WTC11 (cell line): Measurements from ENCODE around the gene TCF7L2. TPM values are rescaled to one million over a fixed set of nuclear protein-coding genes. Genes with fewer than 3 reads are reported as not detected.

Source experiments
- ATAC-seq: fragments of 200-7000 bp; cut with Tn5 transposase; 2 replicates; pipeline ENCODE4 v1.10.0; 2021; ENCODE audit warnings: mild to moderate bottlenecking, moderate library complexity
- CTCF ChIA-PET: fragments of 300-600 bp; sonication (Branson Sonifier 250); formaldehyde crosslinking; loops from one replicate; lab custom pipeline; 2021; ENCODE audit warnings: antibody characterized with exemption; lab: Charles Lee
- POLR2A ChIA-PET: fragments of 350-600 bp; sonication (Branson Sonifier 250); formaldehyde crosslinking; loops from one replicate; lab custom pipeline; 2021; ENCODE audit warnings: antibody characterized with exemption; lab: Charles Lee
- DNase-seq: peaks from one replicate; pipeline ENCODE4 v3.0.0; 2021; ENCODE audit warnings: low spot score
- H3K27ac Mint-ChIP-seq: 2 replicates; pipeline ENCODE4 v1.8.0; 2021; ENCODE audit warnings: mixed read lengths
- H3K27me3 Mint-ChIP-seq: 2 replicates; pipeline ENCODE4 v1.8.0; 2021; ENCODE audit warnings: low read depth, mild to moderate bottlenecking, moderate library complexity, mixed read lengths
- H3K36me3 Mint-ChIP-seq: 2 replicates; pipeline ENCODE4 v1.8.0; 2021; ENCODE audit warnings: mixed read lengths
- H3K4me1 Mint-ChIP-seq: 2 replicates; pipeline ENCODE4 v1.8.0; 2022; ENCODE audit warnings: mixed read lengths
- H3K4me3 Mint-ChIP-seq: 2 replicates; pipeline ENCODE4 v1.8.0; 2021; ENCODE audit warnings: mild to moderate bottlenecking, moderate library complexity, mixed read lengths
- H3K9me3 Mint-ChIP-seq: 2 replicates; pipeline ENCODE4 v1.8.0; 2021; ENCODE audit warnings: mixed read lengths
- ARID4B ChIP-seq: sonication (generic); formaldehyde crosslinking; IDR thresholded peaks from 2 replicates; pipeline ENCODE4 v1.8.0; 2023; ENCODE audit warnings: missing genetic modification reagents, mild to moderate bottlenecking, borderline replicate concordance
- CREB1 ChIP-seq: sonication (generic); formaldehyde crosslinking; IDR thresholded peaks from 2 replicates; pipeline ENCODE4 v1.8.0; 2023; ENCODE audit warnings: mild to moderate bottlenecking, missing genetic modification reagents
- EMX1 ChIP-seq: fragments of 250-450 bp; sonication (Bioruptor Pico); IDR thresholded peaks from 2 replicates; pipeline ENCODE4 v1.8.0; 2021; ENCODE audit warnings: mild to moderate bottlenecking
- FOXP1 ChIP-seq: sonication (generic); formaldehyde crosslinking; IDR thresholded peaks from 2 replicates; pipeline ENCODE4 v1.8.0; 2022; ENCODE audit warnings: missing genetic modification reagents, mild to moderate bottlenecking, moderate library complexity, borderline replicate concordance
- HMGXB4 ChIP-seq: sonication (generic); formaldehyde crosslinking; IDR thresholded peaks from 2 replicates; pipeline ENCODE4 v1.8.1; 2023; ENCODE audit warnings: mild to moderate bottlenecking, moderate library complexity, missing genetic modification reagents
- MLX ChIP-seq: sonication (generic); formaldehyde crosslinking; IDR thresholded peaks from 2 replicates; pipeline ENCODE4 v1.8.1; 2023; ENCODE audit warnings: mild to moderate bottlenecking, missing genetic modification reagents, moderate library complexity
- MXD4 ChIP-seq: fragments of 250-450 bp; sonication (Bioruptor Pico); IDR thresholded peaks from 2 replicates; pipeline ENCODE4 v1.8.0; 2021; ENCODE audit warnings: mild to moderate bottlenecking, moderate library complexity, borderline replicate concordance
- NFE2L1 ChIP-seq: sonication (generic); formaldehyde crosslinking; IDR thresholded peaks from 2 replicates; pipeline ENCODE4 v1.8.1; 2023; ENCODE audit warnings: missing genetic modification reagents
- NR1H2 ChIP-seq: sonication (generic); formaldehyde crosslinking; IDR thresholded peaks from 2 replicates; pipeline ENCODE4 v1.9.0; 2021; ENCODE audit warnings: mild to moderate bottlenecking, moderate library complexity, missing genetic modification reagents
- PRDM15 ChIP-seq: sonication (generic); formaldehyde crosslinking; IDR thresholded peaks from 2 replicates; pipeline ENCODE4 v1.8.0; 2022; ENCODE audit warnings: missing genetic modification reagents
- RELA ChIP-seq: sonication (generic); formaldehyde crosslinking; IDR thresholded peaks from 2 replicates; pipeline ENCODE4 v1.8.1; 2022; ENCODE audit warnings: missing genetic modification reagents, mild to moderate bottlenecking, borderline replicate concordance
- SMAD4 ChIP-seq: sonication (generic); formaldehyde crosslinking; IDR thresholded peaks from 2 replicates; pipeline ENCODE4 v1.8.0; 2022; ENCODE audit warnings: mild to moderate bottlenecking, missing genetic modification reagents
- TCF7 ChIP-seq: sonication (generic); formaldehyde crosslinking; IDR thresholded peaks from 2 replicates; pipeline ENCODE4 v1.8.0; 2022; ENCODE audit warnings: mild to moderate bottlenecking, low read depth, missing genetic modification reagents, moderate library complexity
- TEAD4 ChIP-seq: sonication (generic); formaldehyde crosslinking; IDR thresholded peaks from 2 replicates; pipeline ENCODE4 v1.8.0; 2022; ENCODE audit warnings: mild to moderate bottlenecking, missing genetic modification reagents
- USF1 ChIP-seq: sonication (generic); formaldehyde crosslinking; IDR thresholded peaks from 2 replicates; pipeline ENCODE4 v1.8.0; 2022; ENCODE audit warnings: mild to moderate bottlenecking, missing genetic modification reagents
- ZBTB21 ChIP-seq: sonication (generic); formaldehyde crosslinking; IDR thresholded peaks from 2 replicates; pipeline ENCODE4 v1.8.1; 2023; ENCODE audit warnings: mild to moderate bottlenecking, missing genetic modification reagents, borderline replicate concordance
- ZBTB43 ChIP-seq: sonication (generic); formaldehyde crosslinking; IDR thresholded peaks from 2 replicates; pipeline ENCODE4 v1.8.1; 2023; ENCODE audit warnings: mild to moderate bottlenecking, missing genetic modification reagents
- ZNF219 ChIP-seq: sonication (generic); formaldehyde crosslinking; IDR thresholded peaks from 2 replicates; pipeline ENCODE4 v1.8.0; 2023; ENCODE audit warnings: missing genetic modification reagents, mild to moderate bottlenecking, borderline replicate concordance
- ZNF232 ChIP-seq: sonication (generic); formaldehyde crosslinking; IDR thresholded peaks from 2 replicates; pipeline ENCODE4 v1.8.0; 2022; ENCODE audit warnings: mild to moderate bottlenecking, missing genetic modification reagents
- ZNF263 ChIP-seq: sonication (generic); formaldehyde crosslinking; IDR thresholded peaks from 2 replicates; pipeline ENCODE4 v1.8.1; 2022; ENCODE audit warnings: low read depth, mild to moderate bottlenecking, moderate library complexity, missing genetic modification reagents
- ZNF396 ChIP-seq: fragments of 250-450 bp; sonication (Bioruptor Pico); IDR thresholded peaks from 2 replicates; pipeline ENCODE4 v1.8.0; 2021; ENCODE audit warnings: mild to moderate bottlenecking, moderate library complexity, borderline replicate concordance
- ZNF416 ChIP-seq: fragments of 250-450 bp; sonication (Bioruptor Pico); IDR thresholded peaks from 2 replicates; pipeline ENCODE4 v1.9.0; 2021; ENCODE audit warnings: mild to moderate bottlenecking, inconsistent platforms
- ZNF423 ChIP-seq: fragments of 250-450 bp; sonication (Bioruptor Pico); IDR thresholded peaks from 2 replicates; pipeline ENCODE4 v2.1.2; 2022; ENCODE audit warnings: mild to moderate bottlenecking, moderate library complexity
- ZSCAN18 ChIP-seq: fragments of 250-450 bp; sonication (Bioruptor Pico); IDR thresholded peaks from 2 replicates; pipeline ENCODE4 v2.1.2; 2022; ENCODE audit warnings: mild to moderate bottlenecking, moderate library complexity
- total RNA-seq: library from RNA; stranded (reverse); gene quantifications from 3 replicates; pipeline ENCODE4 v1.2.3, GENCODE V29; 2021

The TCF7L2 gene
- total RNA-seq, 1 experiment from 2014 or later, result 44.5 TPM

- TF ChIP-seq ZNF416 (CRISPR knock-in tag), result no peak
- TF ChIP-seq ZSCAN18 (CRISPR knock-in tag), result no peak
- no peak for TF ChIP-seq ARID4B (CRISPR knock-in tag)
- no peak for TF ChIP-seq NR1H2
- TF ChIP-seq ZNF423 (CRISPR knock-in tag), result no peak
- TF ChIP-seq ZNF263, result no peak
- TF ChIP-seq EMX1 (CRISPR knock-in tag), result no peak
- TF ChIP-seq RELA, result no peak
- TF ChIP-seq TCF7, result no peak
- no peak for TF ChIP-seq NFE2L1
- no peak for TF ChIP-seq ZBTB21 (CRISPR knock-in tag)
- TF ChIP-seq TEAD4, result no peak
- H3K36me3 Mint-ChIP-seq, result no peaks in the 10 kb centered on the region
- H3K27ac Mint-ChIP-seq, result no peak overlapping the region
- peaks cover 24% of the 10 kb centered on the region for H3K4me1 Mint-ChIP-seq
- POLR2A ChIA-PET, result interaction anchor here (0.6 kb wide), 1 partner anchor 42 kb away, joined by 5 read pairs; no protein-coding TSS in a partner anchor
- DNase-seq (no peak), ATAC-seq (no peak)
- peaks cover 24% of the 10 kb centered on the region for H3K27me3 Mint-ChIP-seq
- CTCF ChIA-PET, result interaction anchor here (0.6 kb wide), 1 partner anchor 68 kb away, joined by 6 read pairs; no protein-coding TSS in a partner anchor
- H3K9me3 Mint-ChIP-seq, result no peaks in the 10 kb centered on the region
- H3K4me3 Mint-ChIP-seq, result no peak overlapping the region
Observed at GRCh38 chr10:112904000-112904399, 46.0 kb upstream of the TCF7L2 start.

GRCh38 chr10:112906945-112907344, 43.1 kb upstream of the TCF7L2 start:
- POLR2A ChIA-PET, result no interaction called here
- ATAC-seq (no peak), DNase-seq (no peak)
- H3K9me3 Mint-ChIP-seq, result no peaks in the 10 kb centered on the region
- no peak overlapping the region for H3K27ac Mint-ChIP-seq
- H3K36me3 Mint-ChIP-seq, result no peaks in the 10 kb centered on the region
- peaks cover 18% of the 10 kb centered on the region for H3K4me1 Mint-ChIP-seq
- CTCF ChIA-PET, result no interaction called here
- H3K4me3 Mint-ChIP-seq, result no peak overlapping the region
- H3K27me3 Mint-ChIP-seq, result peaks cover 26% of the 10 kb centered on the region
- no peak for TF ChIP-seq FOXP1 (CRISPR knock-in tag)
- no peak for TF ChIP-seq ZNF232 (CRISPR knock-in tag)
- no peak for TF ChIP-seq ZBTB43 (CRISPR knock-in tag)
- no peak for TF ChIP-seq ZNF396 (CRISPR knock-in tag)
- no peak for TF ChIP-seq CREB1 (CRISPR knock-in tag)
- no peak for TF ChIP-seq SMAD4 (CRISPR knock-in tag)
- TF ChIP-seq HMGXB4 (CRISPR knock-in tag), result no peak
- no peak for TF ChIP-seq USF1 (CRISPR knock-in tag)
- no peak for TF ChIP-seq PRDM15 (CRISPR knock-in tag)
- no peak for TF ChIP-seq ZNF219 (CRISPR knock-in tag)
- TF ChIP-seq MXD4 (CRISPR knock-in tag), result no peak
- TF ChIP-seq MLX (CRISPR knock-in tag), result no peak
